Vagina (tissue), 2 donors: Measurements from ENCODE around the gene NUAK1. TPM values are rescaled to one million over a fixed set of nuclear protein-coding genes. Genes with fewer than 3 reads are reported as not detected.

Source experiments
- DNase-seq, 2 donors: peaks; one replicate each; pipeline ENCODE4 v3.0.0-alpha.2; 2017; ENCODE audit errors: extremely low spot score in 2 of 2
- H3K27ac ChIP-seq: fragments of 200-600 bp; sonication (generic); one replicate; pipeline ENCODE4 v1.5.1; 2019
- H3K27me3 ChIP-seq: fragments of 200-600 bp; sonication (generic); one replicate; pipeline ENCODE4 v1.5.1; 2019
- H3K36me3 ChIP-seq, 2 donors: fragments of 200-600 bp; sonication (generic); one replicate each; pipeline ENCODE4 v1.5.1; 2017 to 2019
- H3K4me1 ChIP-seq: fragments of 200-600 bp; sonication (generic); one replicate; pipeline ENCODE4 v1.5.1; 2019
- H3K4me3 ChIP-seq, 2 donors: fragments of 200-600 bp; sonication (generic); 1 replicate in 1 of 2; 2 replicates in 1 of 2; pipeline ENCODE4 v1.5.1; 2016 to 2019
- H3K9me3 ChIP-seq: fragments of 200-600 bp; sonication (generic); one replicate; pipeline ENCODE4 v1.5.1; 2019
- POLR2A ChIP-seq, 2 donors: fragments of 450-650 bp; IDR thresholded peaks; one replicate each; pipeline ENCODE4 v1.6.1; 2017; ENCODE audit warnings: antibody characterized with exemption in 2 of 2, mild to moderate bottlenecking in 2 of 2, moderate library complexity in 2 of 2
- POLR2AphosphoS5 ChIP-seq, 2 donors: sonication (generic); formaldehyde crosslinking; IDR thresholded peaks; one replicate each; pipeline ENCODE4 v1.9.0; 2017; ENCODE audit warnings: antibody characterized with exemption in 2 of 2, mild to moderate bottlenecking in 2 of 2, low read depth in 1 of 2; ENCODE audit not compliant: insufficient read depth in 1 of 2
- intact Hi-C: fragments of 100-400 bp; cut with DNase I; formaldehyde crosslinking; loops from one replicate; pipeline ENCODE4 v1.15.1; 2023
- total RNA-seq: library from RNA; depleted of rRNA; stranded (reverse); fragments of >200 nt; gene quantifications from one replicate; pipeline ENCODE4 v1.2.3, GENCODE V29; 2016
- TF ChIP-seq, protein P1 (sequence below), 3 experiments: fragments of 450-650 bp in 2 of 3; fragments of 200-600 bp in 1 of 3; sonication (generic) in 1 of 3; IDR thresholded peaks; one replicate each; pipeline ENCODE4 v1.5.1; 2017 to 2019; ENCODE audit warnings: antibody characterized with exemption in 3 of 3, mild to moderate bottlenecking in 2 of 3, moderate library complexity in 2 of 3

NUAK1 gene
- total RNA-seq, 1 donor from 2014 or later, result 22.8 TPM

DNA sequence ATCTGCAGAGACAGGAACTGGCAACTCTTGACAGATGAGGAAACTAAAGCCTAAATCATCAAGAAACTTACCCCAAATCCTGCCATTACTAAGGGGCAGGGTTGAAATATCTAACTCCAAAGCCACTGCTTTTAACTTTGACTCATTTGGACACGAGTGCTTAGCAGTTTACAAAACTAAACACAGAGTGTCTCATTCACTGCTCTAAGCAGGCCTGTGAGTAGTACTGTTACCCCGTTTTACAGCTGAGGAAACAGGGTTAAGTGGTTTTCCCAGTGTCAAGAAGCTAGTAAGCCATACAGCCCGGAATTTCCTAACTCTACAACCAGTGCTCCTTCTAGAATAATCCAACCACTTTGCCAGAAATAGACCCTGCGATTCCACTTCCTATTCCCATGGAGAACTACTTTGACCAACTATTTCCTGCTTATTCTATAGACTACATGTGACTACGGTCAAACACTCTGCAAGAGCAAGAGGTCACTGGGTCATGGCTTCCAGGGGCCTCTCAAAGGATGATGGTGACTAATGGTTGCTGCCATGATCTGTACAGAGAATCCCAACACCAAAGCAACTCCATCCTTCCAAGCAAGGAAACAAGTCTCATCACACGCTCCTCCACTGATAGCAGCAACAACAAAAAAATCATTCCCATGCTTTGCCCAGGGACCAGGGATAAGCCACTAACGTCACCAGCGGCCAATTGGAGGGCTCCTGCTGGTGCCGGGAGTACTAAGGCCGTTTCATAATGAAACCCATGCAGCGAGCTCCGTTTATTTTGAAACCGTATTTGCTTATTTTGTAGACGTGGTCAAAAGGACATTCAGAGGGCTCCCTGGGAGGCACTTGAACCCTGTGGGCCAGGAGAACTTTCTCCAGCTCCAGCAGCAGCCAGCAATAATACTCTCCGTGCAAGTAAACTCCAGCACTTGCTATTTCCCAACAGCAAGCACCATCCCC lies 56.3 kb downstream of the NUAK1 start:
- no peaks in the 10 kb centered on the region for H3K27me3 ChIP-seq
- H3K27ac ChIP-seq, result peak overlapping the region; percentile 72
- no peak overlapping the region for H3K4me3 ChIP-seq
- peaks cover 48% of the 10 kb centered on the region for H3K4me1 ChIP-seq
- intact Hi-C loops, result no loop called here
- TF ChIP-seq, protein P1, sequence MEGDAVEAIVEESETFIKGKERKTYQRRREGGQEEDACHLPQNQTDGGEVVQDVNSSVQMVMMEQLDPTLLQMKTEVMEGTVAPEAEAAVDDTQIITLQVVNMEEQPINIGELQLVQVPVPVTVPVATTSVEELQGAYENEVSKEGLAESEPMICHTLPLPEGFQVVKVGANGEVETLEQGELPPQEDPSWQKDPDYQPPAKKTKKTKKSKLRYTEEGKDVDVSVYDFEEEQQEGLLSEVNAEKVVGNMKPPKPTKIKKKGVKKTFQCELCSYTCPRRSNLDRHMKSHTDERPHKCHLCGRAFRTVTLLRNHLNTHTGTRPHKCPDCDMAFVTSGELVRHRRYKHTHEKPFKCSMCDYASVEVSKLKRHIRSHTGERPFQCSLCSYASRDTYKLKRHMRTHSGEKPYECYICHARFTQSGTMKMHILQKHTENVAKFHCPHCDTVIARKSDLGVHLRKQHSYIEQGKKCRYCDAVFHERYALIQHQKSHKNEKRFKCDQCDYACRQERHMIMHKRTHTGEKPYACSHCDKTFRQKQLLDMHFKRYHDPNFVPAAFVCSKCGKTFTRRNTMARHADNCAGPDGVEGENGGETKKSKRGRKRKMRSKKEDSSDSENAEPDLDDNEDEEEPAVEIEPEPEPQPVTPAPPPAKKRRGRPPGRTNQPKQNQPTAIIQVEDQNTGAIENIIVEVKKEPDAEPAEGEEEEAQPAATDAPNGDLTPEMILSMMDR (IDR thresholded peaks at IDR 0.05), result no peak
- TF ChIP-seq POLR2A (IDR thresholded peaks at IDR 0.05) (no peak), POLR2AphosphoS5 (IDR thresholded peaks at IDR 0.05; ENCODE audit: insufficient read depth in 1 of 2, low read depth in 1 of 2) (no peak)
- DNase-seq, result no peak
- H3K36me3 ChIP-seq, result peaks cover 0 to 5% of the 10 kb centered on the region in 2 donors
- no peaks in the 10 kb centered on the region for H3K9me3 ChIP-seq

DNA sequence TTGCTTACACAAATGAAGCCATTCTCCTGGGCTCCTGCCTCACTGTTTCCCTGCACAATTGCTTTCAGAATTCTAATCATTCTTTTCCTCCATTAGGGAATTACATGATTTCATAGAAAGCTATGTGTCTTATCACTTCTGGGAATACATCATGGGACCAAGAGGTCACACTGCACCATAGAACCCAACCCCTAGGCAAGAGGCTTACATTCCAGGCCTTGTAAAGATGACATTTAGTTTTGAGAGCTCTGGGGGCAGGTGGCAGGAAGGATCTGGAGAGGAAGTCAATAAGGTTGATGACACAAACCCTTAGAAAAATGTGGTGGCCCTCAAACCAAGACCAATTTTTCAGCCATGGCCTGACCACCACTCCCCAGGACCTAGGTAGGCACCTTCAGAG lies 57.1 kb downstream of the NUAK1 start:
- no peak for DNase-seq
- Histone ChIP-seq H3K36me3 (peaks cover 0 to 10% of the 10 kb centered on the region in 2 donors), H3K4me1 (peaks cover 48% of the 10 kb centered on the region), H3K4me3 (no peak overlapping the region), H3K27ac (peak overlapping the region; percentile 72), H3K27me3 (no peaks in the 10 kb centered on the region), H3K9me3 (no peaks in the 10 kb centered on the region)
- no peak for TF ChIP-seq POLR2AphosphoS5 (IDR thresholded peaks at IDR 0.05; ENCODE audit: insufficient read depth in 1 of 2, low read depth in 1 of 2)
- intact Hi-C loops, result no loop called here

DNA sequence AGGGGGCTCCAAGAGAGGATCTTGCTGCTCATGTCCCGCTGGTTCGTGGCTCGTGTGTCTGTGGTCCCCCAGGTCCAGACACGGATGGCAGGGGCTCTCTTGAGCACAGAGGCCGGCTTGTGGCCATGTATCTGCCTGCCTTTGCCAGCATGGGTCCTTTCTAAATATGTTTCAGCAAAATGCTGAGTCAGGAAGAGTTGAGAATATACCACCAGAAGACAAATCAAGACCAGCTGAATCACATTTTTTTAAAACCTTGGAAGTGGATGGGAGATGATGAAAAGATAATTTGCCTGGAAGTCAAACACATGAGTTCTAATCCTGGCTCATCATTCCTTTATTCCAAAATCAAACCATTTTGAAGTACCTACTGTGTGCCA lies 58.0 kb downstream of the NUAK1 start:
- H3K4me1 ChIP-seq, result peaks cover 54% of the 10 kb centered on the region
- peak overlapping the region; percentile 72 for H3K27ac ChIP-seq
- no peaks in the 10 kb centered on the region for H3K27me3 ChIP-seq
- TF ChIP-seq POLR2AphosphoS5 (IDR thresholded peaks at IDR 0.05; ENCODE audit: insufficient read depth in 1 of 2, low read depth in 1 of 2), result peak in 1 of 2 donors; percentile 50
- TF ChIP-seq POLR2A (IDR thresholded peaks at IDR 0.05), result no peak
- no peaks in the 10 kb centered on the region for H3K9me3 ChIP-seq
- intact Hi-C loops, result no loop called here
- DNase-seq, result no peak
- peaks cover 0 to 5% of the 10 kb centered on the region in 2 donors for H3K36me3 ChIP-seq
- H3K4me3 ChIP-seq, result no peak overlapping the region

DNA sequence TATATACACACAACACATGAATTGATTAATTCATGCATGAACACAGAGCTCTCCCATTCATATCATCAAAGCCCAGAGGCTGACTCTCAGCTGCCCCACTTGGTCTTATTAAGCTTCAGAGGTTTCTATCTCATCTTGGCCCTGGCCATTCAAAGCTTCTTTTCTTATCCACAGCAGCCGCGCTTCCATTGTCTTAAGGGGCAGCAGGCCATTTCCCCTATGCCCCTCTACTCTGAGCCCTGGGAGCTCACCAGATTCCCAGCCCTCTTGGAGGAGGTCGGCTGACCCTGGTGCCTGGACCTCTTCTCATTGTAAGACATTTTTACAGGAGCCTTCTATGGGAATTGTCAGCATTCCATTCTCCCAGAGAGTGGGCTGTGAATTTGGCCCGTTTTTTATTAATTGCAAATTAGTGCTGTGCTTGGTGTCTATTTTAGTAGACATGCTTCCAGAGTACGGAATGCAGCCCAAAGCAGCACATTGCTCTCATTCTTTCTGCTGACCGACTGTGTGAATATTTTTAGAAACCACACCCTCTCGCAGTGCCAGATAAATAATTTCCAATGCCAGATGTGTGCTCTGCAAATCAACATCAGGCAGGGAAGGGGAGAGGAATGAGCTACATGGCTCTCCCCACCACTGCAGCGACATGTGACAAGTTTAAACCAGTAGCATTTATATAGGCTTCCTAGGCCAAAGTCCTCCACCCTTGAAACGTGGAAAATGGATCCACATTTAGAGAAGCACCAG lies 58.5 kb downstream of the NUAK1 start:
- DNase-seq, result peak in 1 of 2 donors; percentile 80
- H3K4me3 ChIP-seq, result no peak overlapping the region
- peaks cover 0 to 5% of the 10 kb centered on the region in 2 donors for H3K36me3 ChIP-seq
- H3K4me1 ChIP-seq, result peaks cover 59% of the 10 kb centered on the region
- intact Hi-C loops, result no loop called here
- H3K27me3 ChIP-seq, result no peaks in the 10 kb centered on the region
- TF ChIP-seq POLR2AphosphoS5 (IDR thresholded peaks at IDR 0.05; ENCODE audit: insufficient read depth in 1 of 2, low read depth in 1 of 2), result peak in 1 of 2 donors; percentile 39
- TF ChIP-seq POLR2A (IDR thresholded peaks at IDR 0.05), result no peak
- H3K27ac ChIP-seq, result peak overlapping the region; percentile 72
- no peaks in the 10 kb centered on the region for H3K9me3 ChIP-seq

DNA sequence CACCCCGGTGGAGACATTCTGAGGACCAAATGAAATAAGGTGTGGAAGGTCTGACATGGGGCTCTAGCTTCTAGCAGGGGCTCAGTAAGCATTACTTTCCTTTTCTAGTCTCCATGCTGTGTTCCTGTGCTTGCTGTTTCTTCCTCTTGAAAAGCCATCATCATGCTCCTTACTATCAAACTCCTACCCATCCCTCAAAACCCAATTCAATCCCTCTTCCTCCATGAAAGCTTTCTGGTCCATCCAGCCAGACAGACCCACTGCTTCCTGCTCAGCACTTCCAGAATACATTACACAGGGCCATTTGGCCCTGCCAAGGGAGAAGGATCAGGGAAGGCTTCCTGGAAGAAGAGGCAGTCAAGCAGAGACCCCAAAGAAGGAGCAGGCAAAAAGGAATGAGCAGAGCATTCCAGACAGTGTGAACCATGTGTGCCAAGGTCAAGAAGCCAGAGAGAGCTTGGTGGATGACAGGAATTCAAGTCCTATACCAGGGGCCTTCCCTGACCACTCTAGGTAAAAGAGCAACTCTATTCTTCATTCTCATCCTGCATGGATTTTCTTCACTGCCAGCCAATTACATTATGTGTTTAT lies 59.5 kb downstream of the NUAK1 start:
- no peaks in the 10 kb centered on the region for H3K9me3 ChIP-seq
- peaks cover 0 to 5% of the 10 kb centered on the region in 2 donors for H3K36me3 ChIP-seq
- DNase-seq, result peak in 1 of 2 donors; percentile 32
- H3K27me3 ChIP-seq, result no peaks in the 10 kb centered on the region
- no peak for TF ChIP-seq POLR2AphosphoS5 (IDR thresholded peaks at IDR 0.05; ENCODE audit: insufficient read depth in 1 of 2, low read depth in 1 of 2)
- TF ChIP-seq, protein P1 (IDR thresholded peaks at IDR 0.05), result no peak
- no peak for TF ChIP-seq POLR2A (IDR thresholded peaks at IDR 0.05)
- no peak overlapping the region for H3K4me3 ChIP-seq
- no peak overlapping the region for H3K27ac ChIP-seq
- intact Hi-C loops, result no loop called here
- peaks cover 59% of the 10 kb centered on the region for H3K4me1 ChIP-seq

DNA sequence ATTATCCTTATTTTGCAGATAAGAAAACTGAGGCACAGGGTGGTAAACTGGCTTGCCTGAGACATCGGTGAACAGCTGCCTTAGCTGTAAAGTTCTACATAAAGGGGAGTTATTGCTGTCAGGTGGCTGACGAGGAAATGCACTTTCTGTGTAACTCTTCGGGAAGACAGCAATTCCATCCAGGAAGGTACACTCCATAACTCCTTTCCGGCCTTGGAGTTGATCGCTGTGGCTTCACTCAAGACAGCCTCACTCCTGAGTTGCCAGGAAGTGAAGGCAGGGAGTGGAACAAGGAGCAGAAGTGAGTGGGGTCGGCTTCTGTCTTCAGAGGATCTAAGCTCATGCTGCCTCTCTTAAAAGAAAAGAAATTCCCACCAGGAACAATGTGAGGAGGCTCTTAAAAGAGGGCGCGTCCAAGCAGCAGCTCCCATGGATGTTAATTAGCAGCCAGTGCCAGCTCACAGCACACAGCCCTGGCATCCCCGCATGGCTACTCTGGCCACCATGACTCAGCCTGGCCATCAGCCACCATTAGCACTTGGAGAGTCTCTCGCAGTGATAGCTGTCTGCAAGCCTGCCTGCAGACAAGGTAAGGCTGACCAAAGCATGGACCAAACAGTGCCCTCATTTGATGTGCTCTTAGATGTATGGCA lies 60.3 kb downstream of the NUAK1 start:
- no peaks in the 10 kb centered on the region for H3K9me3 ChIP-seq
- peaks cover 53% of the 10 kb centered on the region for H3K4me1 ChIP-seq
- H3K27ac ChIP-seq, result no peak overlapping the region
- H3K4me3 ChIP-seq, result no peak overlapping the region
- TF ChIP-seq POLR2AphosphoS5 (IDR thresholded peaks at IDR 0.05; ENCODE audit: insufficient read depth in 1 of 2, low read depth in 1 of 2) (no peak), POLR2A (IDR thresholded peaks at IDR 0.05) (no peak)
- TF ChIP-seq, protein P1 (IDR thresholded peaks at IDR 0.05), result no peak
- H3K36me3 ChIP-seq, result peaks cover 0 to 5% of the 10 kb centered on the region in 2 donors
- H3K27me3 ChIP-seq, result no peaks in the 10 kb centered on the region
- DNase-seq, result peak; percentile 61 to 75
- intact Hi-C loops, result no loop called here
